Adrenal gland (tissue), 12 donors: ENCODE data around the gene RIC3. TPM values are rescaled to one million over a fixed set of nuclear protein-coding genes. Genes with fewer than 3 reads are reported as not detected.
A peak's percentile ranks its signal among the peaks of the same experiment; 100 is the strongest.

Source experiments
- DNase-seq, 7 donors: peaks; one replicate each; pipeline ENCODE4 v3.0.0-alpha.2; 2019 to 2020
- H3K27ac ChIP-seq, 5 donors: fragments of 200-600 bp; sonication (generic) in 4 of 5; 1 replicate in 3 of 5; 2 replicates in 2 of 5; pipeline versions ENCODE4 v1.5.1 to v1.8.0; 2016 to 2020; ENCODE audit warnings: mild to moderate bottlenecking in 1 of 5
- H3K27me3 ChIP-seq: fragments of 200-600 bp; 2 replicates; pipeline ENCODE4 v1.8.0; 2021
- H3K36me3 ChIP-seq, 2 donors: fragments of 200-600 bp; replicated peaks in 1 of 2; 1 replicate in 1 of 2; 2 replicates in 1 of 2; pipeline versions ENCODE4 v1.5.1 to v1.8.0; 2018 to 2022
- H3K4me1 ChIP-seq, 2 donors: fragments of 200-600 bp; replicated peaks in 1 of 2; 1 replicate in 1 of 2; 2 replicates in 1 of 2; pipeline versions ENCODE4 v1.5.1 to v1.8.0; 2018 to 2021
- H3K4me3 ChIP-seq, 4 donors: fragments of 200-600 bp; sonication (generic) in 3 of 4; one replicate each; pipeline ENCODE4 v1.5.1; 2016 to 2018
- H3K9me3 ChIP-seq, 3 donors: fragments of 200-600 bp; sonication (generic) in 1 of 3; replicated peaks in 1 of 3; 1 replicate in 2 of 3; 2 replicates in 1 of 3; pipeline versions ENCODE4 v1.5.1 to v1.8.0; 2016 to 2021
- POLR2A ChIP-seq, 2 donors: fragments of 450-650 bp; IDR thresholded peaks; one replicate each; pipeline ENCODE4 v1.6.1; 2017; ENCODE audit warnings: antibody characterized with exemption in 2 of 2, mild to moderate bottlenecking in 2 of 2, moderate library complexity in 1 of 2
- WGBS, 4 donors: extraction: QIAGEN DNeasy Blood & Tissue Kit in 2 of 4; methylation state at CpG; one replicate each; pipeline versions ENCODE4 v1.1.5 to v1.1.7; 2013 to 2017; 5-methylcytosine and 5-hydroxymethylcytosine counted together
- intact Hi-C, 2 donors: fragments of 100-400 bp; cut with DNase I; formaldehyde crosslinking; loops; one replicate each; pipeline versions ENCODE4 v1.14.1 to v1.15.0; 2022 to 2023
- polyA plus RNA-seq, 3 donors: library from polyadenylated mRNA; stranded (reverse); fragments of 200-250 nt in 2 of 3; fragments of 350-450 nt in 1 of 3; fragmentation: Illumina TruSeq in 1 of 3; extraction: RNeasy Lipid Tissue Mini Kit (QIAGEN cat#74804) in 1 of 3; gene quantifications; one replicate each; pipeline ENCODE4 v1.2.3, GENCODE V29; 2013 to 2014
- total RNA-seq, 9 donors: library from RNA; depleted of rRNA in 4 of 9; stranded (reverse); fragments of >200 nt in 4 of 9; fragments of 120-200 nt in 1 of 9; fragmentation: NEBNext Ultra II Directional in 1 of 9; extraction: Animal tissue kit (Norgen Biotek cat#: 25700) in 1 of 9; gene quantifications; one replicate each; pipeline versions ENCODE4 v1.1.0 to v1.2.4, GENCODE V29; 2013 to 2023
- TF ChIP-seq, protein P1 (sequence below), 6 experiments: fragments of 450-650 bp in 4 of 6; fragments of 200-600 bp in 2 of 6; sonication (generic) in 1 of 6; IDR thresholded peaks; 1 replicate in 5 of 6; 2 replicates in 1 of 6; pipeline versions ENCODE4 v1.5.1 to v1.8.0; 2016 to 2021; ENCODE audit warnings: antibody characterized with exemption in 6 of 6, mild to moderate bottlenecking in 2 of 6, moderate library complexity in 1 of 6
- donor health status: healthy with polysubstance abuse.
- donor health status: Bipolar disorder and iron deficiency.
- donor health status: DM: yes; HTN: yes; CAD: no.
- donor health status: DM: no; HTN: no; CAD: no.
- donor health status: DM: no; HTN: no; CAD: no.
- donor health status: DM: yes; HTN: yes; CAD: no.

RIC3 gene
- total and polyA plus RNA-seq, 12 donors: 11.0 to 45.5 (median 29.4) TPM

DNA sequence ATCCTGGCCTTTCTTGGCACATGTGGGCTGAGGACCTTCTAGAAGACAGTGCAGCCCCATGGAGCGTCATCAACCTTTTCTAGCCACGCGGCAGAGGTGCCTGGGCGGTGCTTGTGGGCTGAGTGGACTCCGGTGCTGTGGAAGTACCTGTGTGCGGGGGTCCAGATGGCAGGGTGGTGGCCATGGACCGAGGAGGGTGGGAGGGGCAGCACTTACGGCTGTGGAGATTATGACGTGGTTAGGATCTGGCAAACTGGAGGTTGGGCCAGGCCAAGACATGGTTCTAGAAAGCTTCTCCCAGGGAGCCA lies 85.8 kb downstream of the RIC3 start:
- H3K9me3 ChIP-seq: no peaks in the 10 kb centered on the region
- no peak overlapping the region for H3K4me3 ChIP-seq
- peaks cover 0 to 8% of the 10 kb centered on the region in 2 donors for H3K4me1 ChIP-seq
- no peaks in the 10 kb centered on the region for H3K27me3 ChIP-seq
- TF ChIP-seq, protein P1, sequence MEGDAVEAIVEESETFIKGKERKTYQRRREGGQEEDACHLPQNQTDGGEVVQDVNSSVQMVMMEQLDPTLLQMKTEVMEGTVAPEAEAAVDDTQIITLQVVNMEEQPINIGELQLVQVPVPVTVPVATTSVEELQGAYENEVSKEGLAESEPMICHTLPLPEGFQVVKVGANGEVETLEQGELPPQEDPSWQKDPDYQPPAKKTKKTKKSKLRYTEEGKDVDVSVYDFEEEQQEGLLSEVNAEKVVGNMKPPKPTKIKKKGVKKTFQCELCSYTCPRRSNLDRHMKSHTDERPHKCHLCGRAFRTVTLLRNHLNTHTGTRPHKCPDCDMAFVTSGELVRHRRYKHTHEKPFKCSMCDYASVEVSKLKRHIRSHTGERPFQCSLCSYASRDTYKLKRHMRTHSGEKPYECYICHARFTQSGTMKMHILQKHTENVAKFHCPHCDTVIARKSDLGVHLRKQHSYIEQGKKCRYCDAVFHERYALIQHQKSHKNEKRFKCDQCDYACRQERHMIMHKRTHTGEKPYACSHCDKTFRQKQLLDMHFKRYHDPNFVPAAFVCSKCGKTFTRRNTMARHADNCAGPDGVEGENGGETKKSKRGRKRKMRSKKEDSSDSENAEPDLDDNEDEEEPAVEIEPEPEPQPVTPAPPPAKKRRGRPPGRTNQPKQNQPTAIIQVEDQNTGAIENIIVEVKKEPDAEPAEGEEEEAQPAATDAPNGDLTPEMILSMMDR (IDR thresholded peaks at IDR 0.05): no peak
- TF ChIP-seq POLR2A (IDR thresholded peaks at IDR 0.05): no peak
- H3K27ac ChIP-seq: peak overlapping the region in 1 of 5 donors; percentile 59
- no peak for DNase-seq
- H3K36me3 ChIP-seq: no peaks in the 10 kb centered on the region
- 80 to 89% (median 86%) methylated on average over 8 to 9 of the region's 9 CpGs for WGBS, 4 donors
- intact Hi-C loops: no loop called here

DNA sequence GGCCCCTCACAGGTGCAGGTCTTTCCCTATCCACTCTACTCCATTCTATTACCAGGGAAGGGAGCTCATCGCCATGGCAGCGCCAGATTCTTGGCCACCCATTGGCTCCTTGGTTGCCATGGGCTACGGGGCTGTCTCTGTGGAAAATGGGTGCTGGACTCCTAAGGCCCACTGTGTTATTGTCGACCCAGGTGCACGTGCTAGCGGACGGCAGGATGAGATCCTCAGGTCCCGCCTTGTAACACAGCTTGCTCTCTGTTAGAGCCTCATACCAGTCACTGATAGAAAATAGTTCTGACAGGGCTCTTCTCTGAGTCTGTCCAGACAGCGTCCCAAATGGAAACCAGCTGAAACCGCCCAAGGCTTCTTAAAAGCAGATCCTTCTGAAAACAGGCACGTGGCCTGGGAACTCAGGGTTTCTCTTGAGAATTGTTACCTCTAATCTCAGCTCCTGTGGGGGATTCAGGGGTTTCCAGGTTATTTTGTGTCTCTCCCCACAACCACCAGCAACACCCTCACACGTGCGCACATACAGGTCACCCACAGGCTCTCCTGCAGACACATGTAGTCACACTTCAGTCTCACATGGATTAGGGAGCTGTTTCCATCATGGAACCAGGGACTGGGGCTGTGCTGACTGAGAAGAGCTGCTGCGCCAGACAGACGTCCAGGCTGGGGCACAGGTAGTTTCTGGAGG lies 86.3 kb downstream of the RIC3 start:
- H3K4me3 ChIP-seq: no peak overlapping the region
- WGBS, 4 donors: 87 to 90% (median 87%) methylated on average over 13 to 15 of the region's 15 CpGs
- no peaks in the 10 kb centered on the region for H3K36me3 ChIP-seq
- intact Hi-C loops: no loop called here
- H3K4me1 ChIP-seq: peaks cover 0 to 8% of the 10 kb centered on the region in 2 donors
- H3K27me3 ChIP-seq: no peaks in the 10 kb centered on the region
- H3K27ac ChIP-seq: peak overlapping the region in 1 of 5 donors; percentile 59
- H3K9me3 ChIP-seq: no peaks in the 10 kb centered on the region
- TF ChIP-seq, protein P1 (IDR thresholded peaks at IDR 0.05): no peak
- no peak for TF ChIP-seq POLR2A (IDR thresholded peaks at IDR 0.05)
- peak in 1 of 7 donors; percentile 88 for DNase-seq

DNA sequence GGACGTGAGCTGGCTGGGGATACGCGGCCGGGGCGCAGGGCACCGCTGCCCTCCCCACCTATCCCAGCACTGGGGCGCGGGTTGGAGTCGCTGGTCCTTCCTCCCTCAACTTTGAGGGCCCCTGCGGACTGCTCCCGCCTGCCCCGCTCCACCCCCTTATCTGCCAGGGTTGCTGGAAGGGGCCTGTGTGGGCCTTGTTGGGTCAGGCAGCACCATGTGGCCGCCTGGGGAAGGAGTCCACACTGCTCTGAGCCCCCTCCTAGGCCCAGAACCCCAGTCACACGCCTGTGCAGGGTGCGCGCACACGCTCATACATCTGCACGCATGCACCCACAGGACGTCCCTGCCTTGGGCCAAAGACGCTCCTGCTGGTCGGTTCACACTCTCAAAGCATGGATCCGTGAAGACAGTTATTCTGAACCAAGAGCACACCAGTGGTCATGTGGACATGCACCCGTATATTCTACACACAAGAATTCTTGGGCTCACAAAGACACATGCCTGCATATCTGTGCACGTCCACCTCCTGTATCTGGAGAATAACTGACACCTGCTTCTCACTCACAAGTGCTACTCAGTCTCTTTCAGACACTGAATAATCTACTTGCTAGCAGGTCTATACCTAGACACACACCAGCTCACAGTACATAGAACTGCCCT lies 87.1 kb downstream of the RIC3 start:
- no peaks in the 10 kb centered on the region for H3K36me3 ChIP-seq
- TF ChIP-seq POLR2A (IDR thresholded peaks at IDR 0.05): no peak
- TF ChIP-seq, protein P1 (IDR thresholded peaks at IDR 0.05): no peak
- intact Hi-C loops: no loop called here
- peaks cover 0 to 8% of the 10 kb centered on the region in 2 donors for H3K4me1 ChIP-seq
- H3K27me3 ChIP-seq: no peaks in the 10 kb centered on the region
- peak overlapping the region in 2 of 5 donors; percentile 20 to 59 for H3K27ac ChIP-seq
- peak overlapping the region in 1 of 4 donors; percentile 63 for H3K4me3 ChIP-seq
- no peaks in the 10 kb centered on the region for H3K9me3 ChIP-seq
- DNase-seq: no peak
- WGBS, 4 donors: 23 to 83% (median 49%) methylated on average over 1 to 24 of the region's 24 CpGs

DNA sequence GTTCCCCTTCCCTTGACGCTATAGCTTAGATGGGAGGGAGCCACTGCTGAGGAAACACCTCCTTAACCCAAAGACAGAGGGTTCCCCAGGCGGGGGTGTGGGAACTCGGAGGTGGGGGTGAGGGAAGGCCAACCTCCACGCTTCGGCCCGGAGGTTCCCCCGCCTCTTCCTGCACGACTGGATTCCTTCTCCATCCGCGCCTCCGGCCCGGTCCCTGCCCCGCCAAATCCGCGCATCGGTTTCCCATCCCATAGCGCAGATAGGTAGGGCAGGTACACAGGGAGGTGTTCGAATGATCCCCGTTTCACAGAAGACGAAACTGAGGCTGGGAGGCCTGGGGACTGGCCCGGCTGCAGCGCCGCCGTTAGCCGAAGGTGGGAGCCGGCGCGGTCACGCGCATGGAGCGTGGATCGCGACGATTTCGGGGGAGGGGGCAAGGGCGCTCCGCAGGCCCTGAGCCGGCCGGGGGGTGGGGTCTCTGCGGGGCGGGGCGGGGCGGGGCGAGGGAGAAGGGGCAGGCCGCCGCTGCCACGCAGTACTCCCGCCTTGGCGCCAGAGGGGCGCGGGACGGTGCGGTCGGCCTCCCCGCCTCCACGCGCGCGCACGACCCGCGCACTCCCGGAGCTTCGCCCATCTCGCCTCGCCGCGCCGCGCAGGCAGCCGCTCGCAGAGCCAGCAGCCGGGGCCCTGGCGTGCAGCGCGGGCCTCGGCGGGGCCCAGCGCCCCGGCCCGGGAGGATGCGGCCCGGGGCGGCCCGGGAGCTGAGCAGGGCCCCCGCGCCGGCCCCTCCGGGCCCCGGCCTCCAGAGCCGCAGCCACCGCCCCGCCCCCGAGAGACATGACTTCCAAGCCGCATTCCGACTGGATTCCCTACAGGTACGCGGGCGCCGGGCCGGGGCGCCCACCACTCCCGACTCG lies 87.9 kb downstream of the RIC3 start, which contains the start of gene TUB:
TSS of gene TUB (plus strand) at position 538 of the 917 bp plus-strand sequence. CDS start at position 838, 300 bp downstream.
- H3K4me1 ChIP-seq: peaks cover 0 to 8% of the 10 kb centered on the region in 2 donors
- H3K27me3 ChIP-seq: no peaks in the 10 kb centered on the region
- H3K4me3 ChIP-seq: peak within 1 kb of the TSS in 2 of 4 donors; percentile 45 to 63
- 0 to 2% (median 1%) methylated on average over 9 to 102 of the region's 104 CpGs for WGBS, 4 donors
- intact Hi-C loops: no loop called here
- DNase-seq: peak in 4 of 7 donors; percentile 29 to 49 (median 38)
- TF ChIP-seq, protein P1 (IDR thresholded peaks at IDR 0.05): peak in 2 of 6 experiments; percentile 10 to 38
- TF ChIP-seq POLR2A (IDR thresholded peaks at IDR 0.05): peak in 1 of 2 donors; percentile 58
- H3K27ac ChIP-seq: peak within 1 kb of the TSS in 2 of 5 donors; percentile 20 to 60
- no peaks in the 10 kb centered on the region for H3K36me3 ChIP-seq
- no peaks in the 10 kb centered on the region for H3K9me3 ChIP-seq
